Naive thymus-derived CD8-positive, alpha-beta T cell (primary cell): ENCODE measurements around the gene CFAP90. TPM values are rescaled to one million over a fixed set of nuclear protein-coding genes. Genes with fewer than 3 reads are reported as not detected.

Experiments used
- ATAC-seq, 2 donors: fragments of 150-1000 bp; cut with Tn5 transposase in 1 of 2; sonication (Bioruptor Pico), chemical (Tn5 transposase) in 1 of 2; 1 replicate in 1 of 2; 2 replicates in 1 of 2; pipeline ENCODE4 v1.10.0; 2021; ENCODE audit warnings: mild to moderate bottlenecking in 2 of 2, moderate library complexity in 2 of 2
- POLR2A ChIA-PET: fragments of 350-600 bp; sonication (Branson Sonifier 250); formaldehyde crosslinking; loops from one replicate; lab custom pipeline; 2021; ENCODE audit warnings: antibody characterized with exemption; lab: Charles Lee
- DNase-seq, 10 donors: peaks; one replicate each; pipeline versions ENCODE4 v3.0.0 to v3.0.0-alpha.2; 2020 to 2022
- H3K27ac Mint-ChIP-seq, 10 donors: one replicate each; pipeline ENCODE4 v1.8.0; 2020 to 2022; ENCODE audit warnings: mild to moderate bottlenecking in 10 of 10, mixed read lengths in 10 of 10, moderate library complexity in 4 of 10, inconsistent platforms in 1 of 10
- H3K27me3 Mint-ChIP-seq, 5 donors: one replicate each; pipeline ENCODE4 v1.8.0; 2021 to 2022; ENCODE audit warnings: mixed read lengths in 5 of 5
- H3K36me3 Mint-ChIP-seq, 3 donors: one replicate each; pipeline ENCODE4 v1.8.0; 2020 to 2022; ENCODE audit warnings: mixed read lengths in 3 of 3, mild to moderate bottlenecking in 2 of 3, inconsistent platforms in 1 of 3
- H3K4me1 Mint-ChIP-seq, 4 donors: one replicate each; pipeline ENCODE4 v1.8.0; 2021 to 2022; ENCODE audit warnings: mixed read lengths in 4 of 4
- H3K4me3 Mint-ChIP-seq, 10 donors: one replicate each; pipeline ENCODE4 v1.8.0; 2020 to 2022; ENCODE audit warnings: mild to moderate bottlenecking in 10 of 10, mixed read lengths in 10 of 10, moderate library complexity in 6 of 10, inconsistent platforms in 1 of 10
- H3K9me3 Mint-ChIP-seq, 9 donors: one replicate each; pipeline ENCODE4 v1.8.0; 2020 to 2022; ENCODE audit warnings: mixed read lengths in 9 of 9, mild to moderate bottlenecking in 3 of 9, inconsistent platforms in 1 of 9, moderate library complexity in 1 of 9
- polyA plus RNA-seq, 3 donors: library from polyadenylated mRNA; unstranded; fragments of 300-500 nt; fragmentation: Illumina TruSeq; gene quantifications; one replicate each; pipeline ENCODE4 v1.2.3, GENCODE V29; 2021
- total RNA-seq, 8 experiments: library from RNA in 2 of 8; stranded (reverse) in 2 of 8; gene quantifications; one replicate each; pipeline ENCODE4 v1.2.3 and lab custom pipeline; 2021 to 2026

The CFAP90 gene
- total and polyA plus RNA-seq, 5 experiments from 2014 or later: not detected

DNA sequence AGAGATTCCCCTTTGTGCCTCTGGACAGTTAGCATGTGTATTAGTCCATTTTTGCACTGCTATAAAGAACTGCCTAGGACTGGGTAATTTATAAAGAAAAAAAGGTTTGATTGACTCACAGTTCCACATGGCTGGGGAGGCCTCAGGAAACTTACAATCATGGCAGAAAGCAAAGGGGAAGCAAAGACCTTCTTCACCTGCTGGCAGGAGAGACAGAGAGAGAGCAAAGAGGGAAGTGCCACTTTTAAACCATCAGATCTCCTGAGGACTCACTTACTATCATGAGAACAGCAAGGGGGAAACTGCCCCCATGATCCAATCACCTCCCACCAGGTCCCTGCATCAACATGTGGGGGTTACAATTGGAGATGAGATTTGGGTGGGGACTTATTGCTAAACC lies 6.0 kb downstream of the CFAP90 start:
- peaks cover 21 to 83% (median 53%) of the 10 kb centered on the region in 5 donors for H3K27me3 Mint-ChIP-seq
- POLR2A ChIA-PET: no interaction called here

DNA sequence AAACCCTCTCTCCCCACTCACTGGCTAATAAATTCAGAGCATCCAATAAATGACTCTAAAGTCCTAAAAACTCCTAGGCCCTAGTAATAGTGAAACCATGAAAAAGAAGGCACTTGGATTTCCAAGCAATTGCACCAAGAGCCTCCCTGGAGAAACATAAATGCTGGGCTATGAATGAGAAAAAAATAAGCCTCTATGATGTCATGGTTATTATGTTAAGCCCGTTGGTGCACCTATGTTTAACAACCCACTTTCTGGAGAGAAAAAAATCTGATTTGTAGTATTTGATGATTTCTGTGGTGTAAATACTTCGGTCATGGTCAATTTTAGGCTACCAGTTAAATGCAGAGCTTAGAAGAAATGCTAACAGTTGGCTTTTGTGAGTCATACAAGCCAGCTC lies 8.4 kb downstream of the CFAP90 start:
- H3K4me1 Mint-ChIP-seq: peaks cover 0 to 4% (median 0%) of the 10 kb centered on the region in 4 donors
- ATAC-seq: no peak
- POLR2A ChIA-PET: no interaction called here
- no peak overlapping the region for H3K4me3 Mint-ChIP-seq
- H3K27ac Mint-ChIP-seq: no peak overlapping the region
- no peak for DNase-seq
- peaks cover 0 to 3% (median 0%) of the 10 kb centered on the region in 9 donors for H3K9me3 Mint-ChIP-seq
- H3K27me3 Mint-ChIP-seq: peaks cover 16 to 78% (median 47%) of the 10 kb centered on the region in 5 donors
- H3K36me3 Mint-ChIP-seq: no peaks in the 10 kb centered on the region

More for the DNA sequence above, 6.0 kb downstream of the CFAP90 start:
- Mint-ChIP-seq H3K4me1 (peaks cover 0 to 8% (median 6%) of the 10 kb centered on the region in 4 donors), H3K9me3 (peaks cover 0 to 3% (median 0%) of the 10 kb centered on the region in 9 donors), H3K4me3 (no peak overlapping the region), H3K36me3 (no peaks in the 10 kb centered on the region), H3K27ac (no peak overlapping the region)
- ATAC-seq (no peak), DNase-seq (no peak)

DNA sequence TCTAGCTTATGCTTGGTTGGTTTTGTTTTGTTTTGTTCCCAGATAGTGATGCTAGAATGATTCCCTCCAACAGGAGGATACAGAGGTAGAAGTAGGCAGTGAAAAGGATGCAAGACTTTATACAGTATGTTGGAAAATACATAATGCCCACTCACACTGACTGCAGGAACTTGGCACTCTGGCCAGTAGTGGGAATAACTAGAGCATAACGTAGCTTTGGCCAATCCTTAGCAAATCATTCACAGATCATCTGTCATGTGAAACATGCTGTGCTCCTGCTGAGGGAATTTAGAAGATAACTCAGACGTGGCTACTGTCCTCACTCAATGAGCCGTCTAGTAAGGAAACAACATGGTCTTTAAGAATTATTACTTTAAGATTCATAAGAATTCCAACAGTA lies 13.5 kb downstream of the CFAP90 start:
- no peak for DNase-seq
- Mint-ChIP-seq H3K27ac (no peak overlapping the region), H3K27me3 (peaks cover 14 to 33% (median 25%) of the 10 kb centered on the region in 5 donors), H3K36me3 (no peaks in the 10 kb centered on the region), H3K4me1 (no peaks in the 10 kb centered on the region), H3K9me3 (peaks cover 0 to 3% (median 0%) of the 10 kb centered on the region in 9 donors), H3K4me3 (no peak overlapping the region)
- no peak for ATAC-seq
- POLR2A ChIA-PET: no interaction called here

DNA sequence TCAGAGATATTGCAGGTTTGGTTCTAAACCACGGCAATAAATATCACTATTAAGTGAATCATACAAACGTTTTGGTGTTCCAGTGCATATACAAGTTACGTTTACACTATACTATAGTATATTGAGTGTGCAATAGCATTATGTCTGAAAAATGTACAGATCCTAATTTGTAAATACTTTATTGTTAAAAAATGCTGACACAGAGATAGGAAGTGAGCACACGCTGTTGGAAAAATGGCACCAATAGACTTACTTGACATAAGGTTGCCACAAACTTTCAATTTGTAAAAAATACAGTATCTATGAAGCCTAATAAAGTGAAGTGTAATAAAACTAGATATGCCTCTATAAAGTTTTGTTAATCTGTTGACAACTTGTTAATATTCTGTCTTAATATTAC lies 16.0 kb downstream of the CFAP90 start:
- POLR2A ChIA-PET: no interaction called here
- ATAC-seq: no peak
- H3K4me3 Mint-ChIP-seq: no peak overlapping the region
- no peak overlapping the region for H3K27ac Mint-ChIP-seq
- H3K36me3 Mint-ChIP-seq: no peaks in the 10 kb centered on the region
- peaks cover 0 to 2% (median 0%) of the 10 kb centered on the region in 9 donors for H3K9me3 Mint-ChIP-seq
- no peak for DNase-seq
- H3K4me1 Mint-ChIP-seq: no peaks in the 10 kb centered on the region
- peaks cover 3 to 18% (median 13%) of the 10 kb centered on the region in 5 donors for H3K27me3 Mint-ChIP-seq

DNA sequence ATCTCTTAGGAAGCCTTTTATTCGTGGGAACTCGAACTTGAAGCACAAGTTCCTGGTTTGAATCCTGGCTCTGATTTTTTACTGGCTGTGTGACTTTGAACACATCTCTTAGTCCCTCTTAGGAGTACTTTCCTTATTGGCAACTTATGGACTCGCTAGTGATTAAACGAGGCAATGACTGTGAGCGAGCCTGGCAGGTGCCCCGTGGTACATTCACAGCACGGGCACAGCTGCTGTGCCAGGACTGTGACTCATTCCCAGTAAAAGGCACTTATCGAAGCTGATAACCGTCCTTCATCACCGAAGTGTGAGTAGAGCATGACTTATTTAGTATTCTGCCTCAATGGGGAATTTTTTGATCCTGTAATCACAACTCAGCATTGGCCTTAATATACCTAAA lies 22.7 kb downstream of the CFAP90 start:
- DNase-seq (no peak), ATAC-seq (no peak)
- POLR2A ChIA-PET: no interaction called here
- Mint-ChIP-seq H3K4me1 (no peaks in the 10 kb centered on the region), H3K36me3 (no peaks in the 10 kb centered on the region), H3K4me3 (no peak overlapping the region), H3K27me3 (peaks cover 2 to 27% (median 7%) of the 10 kb centered on the region in 5 donors), H3K27ac (peak overlapping the region in 1 of 10 donors; percentile 6), H3K9me3 (no peaks in the 10 kb centered on the region)

DNA sequence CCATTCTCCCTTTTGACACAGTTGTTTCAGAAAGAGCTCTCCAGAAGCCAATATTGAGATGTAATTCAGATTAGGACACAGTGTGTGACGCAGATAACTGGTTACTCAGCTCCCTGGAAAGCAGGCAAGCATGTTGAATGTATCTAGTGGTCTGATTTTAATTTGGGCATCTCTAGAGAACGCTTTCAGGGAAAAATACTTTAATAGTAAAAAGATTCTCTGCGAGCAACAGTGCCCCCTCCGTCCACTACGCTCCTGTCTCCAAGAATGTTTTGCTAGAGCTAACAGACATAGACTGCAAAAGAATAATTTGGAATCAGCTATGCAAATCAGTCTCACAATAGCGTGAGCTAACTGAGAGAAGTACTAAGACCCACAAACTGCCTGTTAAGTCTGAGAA lies 23.3 kb downstream of the CFAP90 start:
- POLR2A ChIA-PET: no interaction called here
- ATAC-seq (no peak), DNase-seq (no peak)
- Mint-ChIP-seq H3K27ac (no peak overlapping the region), H3K9me3 (no peaks in the 10 kb centered on the region), H3K27me3 (peaks cover 2 to 30% (median 10%) of the 10 kb centered on the region in 5 donors), H3K4me3 (no peak overlapping the region), H3K4me1 (no peaks in the 10 kb centered on the region), H3K36me3 (no peaks in the 10 kb centered on the region)

DNA sequence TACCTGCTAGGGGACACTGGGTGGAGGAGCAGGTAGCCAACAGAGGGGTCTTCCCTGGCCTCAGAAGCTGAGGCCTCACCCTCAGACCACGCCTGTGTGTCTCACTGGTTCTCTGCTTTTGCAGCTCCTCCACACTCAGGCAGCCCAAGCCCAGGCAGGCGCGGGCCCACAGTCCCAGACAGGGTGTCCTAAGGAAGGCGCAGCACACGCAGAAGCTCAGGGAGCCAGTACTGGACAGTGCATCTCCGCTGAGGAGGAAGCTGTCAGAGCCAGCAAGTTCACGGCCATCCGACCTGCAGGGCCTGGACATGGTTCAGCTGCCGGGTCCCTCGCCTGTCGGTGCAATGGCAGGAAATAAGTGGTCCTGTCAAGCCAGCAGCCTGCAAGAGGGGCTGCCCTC lies 25.3 kb downstream of the CFAP90 start:
- peaks cover 7 to 30% (median 19%) of the 10 kb centered on the region in 5 donors for H3K27me3 Mint-ChIP-seq
- POLR2A ChIA-PET: no interaction called here
- no peak for ATAC-seq

DNA sequence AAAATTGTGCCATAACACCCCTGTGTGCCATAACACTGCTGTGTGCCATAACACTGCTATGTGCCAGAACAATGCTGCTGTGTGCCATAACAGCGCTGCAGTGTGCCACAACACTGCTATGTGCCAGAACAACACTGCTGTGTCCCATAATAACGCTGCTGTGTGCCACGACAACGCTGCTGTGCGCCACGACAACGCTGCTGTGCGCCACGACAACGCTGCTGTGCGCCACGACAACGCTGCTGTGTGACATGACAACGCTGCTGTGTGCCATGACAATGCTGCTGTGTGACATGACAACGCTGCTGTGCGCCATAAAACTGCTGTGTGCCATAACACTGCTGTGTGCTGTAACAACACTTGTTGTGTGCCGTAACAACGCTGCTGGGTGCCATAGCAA lies 25.9 kb downstream of the CFAP90 start:
- H3K36me3 Mint-ChIP-seq: no peaks in the 10 kb centered on the region
- DNase-seq (no peak), ATAC-seq (no peak)
- H3K9me3 Mint-ChIP-seq: peaks cover 0 to 2% (median 0%) of the 10 kb centered on the region in 9 donors
- H3K27me3 Mint-ChIP-seq: peaks cover 7 to 31% (median 19%) of the 10 kb centered on the region in 5 donors
- POLR2A ChIA-PET: no interaction called here
- H3K4me3 Mint-ChIP-seq: no peak overlapping the region
- H3K4me1 Mint-ChIP-seq: peaks cover 0 to 2% (median 0%) of the 10 kb centered on the region in 4 donors
- no peak overlapping the region for H3K27ac Mint-ChIP-seq

More for the DNA sequence above, 25.3 kb downstream of the CFAP90 start:
- Mint-ChIP-seq H3K9me3 (peaks cover 0 to 2% (median 0%) of the 10 kb centered on the region in 9 donors), H3K27ac (no peak overlapping the region), H3K36me3 (no peaks in the 10 kb centered on the region), H3K4me1 (peaks cover 0 to 2% (median 0%) of the 10 kb centered on the region in 4 donors), H3K4me3 (no peak overlapping the region)
- DNase-seq: no peak

DNA sequence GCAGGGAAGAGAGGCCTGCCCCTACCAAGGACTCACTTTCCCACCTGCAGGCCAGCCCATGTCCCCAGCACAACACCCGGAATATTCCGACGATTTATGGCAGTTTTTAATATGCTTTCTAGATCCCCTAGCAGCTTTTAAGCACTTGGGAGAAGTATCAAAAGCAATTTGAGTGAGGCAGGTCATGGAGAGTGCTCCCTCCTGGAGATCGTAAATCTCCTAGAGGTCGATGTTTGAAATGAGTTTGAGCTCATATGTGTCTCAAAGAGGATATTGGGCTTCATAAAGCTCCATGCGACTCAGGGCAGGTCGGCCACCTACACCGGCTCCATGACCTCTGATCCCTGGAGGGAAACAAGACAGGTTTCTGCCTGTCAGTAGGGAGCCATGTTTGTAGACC lies 27.3 kb downstream of the CFAP90 start:
- Mint-ChIP-seq H3K27me3 (peaks cover 10 to 42% (median 19%) of the 10 kb centered on the region in 5 donors), H3K4me3 (no peak overlapping the region), H3K36me3 (no peaks in the 10 kb centered on the region), H3K27ac (no peak overlapping the region), H3K9me3 (peaks cover 0 to 2% (median 0%) of the 10 kb centered on the region in 9 donors), H3K4me1 (peaks cover 0 to 2% (median 0%) of the 10 kb centered on the region in 4 donors)
- no peak for DNase-seq
- no peak for ATAC-seq
- POLR2A ChIA-PET: no interaction called here

DNA sequence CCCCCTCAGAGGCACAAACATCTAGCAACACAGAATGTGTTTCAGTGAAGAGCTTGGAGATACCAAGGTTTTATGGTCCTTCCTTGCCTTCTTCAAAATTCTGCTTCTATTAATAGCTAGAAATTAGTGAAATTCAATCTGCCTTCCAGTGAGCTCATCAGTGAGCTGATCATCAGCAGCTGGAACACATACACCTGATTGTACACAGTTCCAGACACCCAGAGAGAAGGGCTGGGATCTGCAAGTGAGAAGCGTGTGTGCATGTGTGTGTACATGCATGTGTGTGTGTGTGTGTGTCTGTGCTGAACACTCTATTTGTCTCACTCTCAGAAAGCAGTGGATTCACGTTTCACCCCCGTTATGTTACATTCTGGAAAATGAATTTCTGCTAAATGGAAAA lies 28.5 kb downstream of the CFAP90 start:
- Mint-ChIP-seq H3K27me3 (peaks cover 10 to 42% (median 19%) of the 10 kb centered on the region in 5 donors), H3K36me3 (no peaks in the 10 kb centered on the region), H3K27ac (no peak overlapping the region), H3K4me3 (no peak overlapping the region), H3K4me1 (peaks cover 0 to 2% (median 0%) of the 10 kb centered on the region in 4 donors), H3K9me3 (peaks cover 0 to 2% (median 0%) of the 10 kb centered on the region in 9 donors)
- DNase-seq: no peak
- POLR2A ChIA-PET: no interaction called here
- no peak for ATAC-seq

DNA sequence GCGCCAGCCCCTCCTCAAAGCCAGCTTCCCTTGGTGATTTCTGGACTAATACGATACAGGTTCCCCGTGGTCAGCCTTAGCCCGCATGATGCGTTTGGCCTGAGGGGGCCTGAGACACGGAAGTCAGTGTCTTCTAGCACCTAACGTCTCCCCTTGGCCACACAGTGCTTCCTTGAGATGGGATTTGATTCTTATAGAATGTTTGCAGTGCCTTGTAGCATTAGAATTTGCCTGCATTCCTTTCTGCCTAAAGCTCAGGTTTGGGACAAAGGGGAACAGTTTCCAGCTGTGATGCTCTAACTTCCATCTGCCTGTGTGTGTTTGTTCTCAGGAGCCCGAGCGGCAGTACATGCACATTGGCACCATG lies 34.4 kb downstream of the CFAP90 start:
- Mint-ChIP-seq H3K4me3 (no peak overlapping the region), H3K9me3 (no peaks in the 10 kb centered on the region), H3K27ac (no peak overlapping the region), H3K4me1 (peaks cover 0 to 6% (median 2%) of the 10 kb centered on the region in 4 donors), H3K36me3 (no peaks in the 10 kb centered on the region), H3K27me3 (peaks cover 23 to 72% (median 44%) of the 10 kb centered on the region in 5 donors)
- no peak for DNase-seq
- POLR2A ChIA-PET: no interaction called here
- no peak for ATAC-seq

DNA sequence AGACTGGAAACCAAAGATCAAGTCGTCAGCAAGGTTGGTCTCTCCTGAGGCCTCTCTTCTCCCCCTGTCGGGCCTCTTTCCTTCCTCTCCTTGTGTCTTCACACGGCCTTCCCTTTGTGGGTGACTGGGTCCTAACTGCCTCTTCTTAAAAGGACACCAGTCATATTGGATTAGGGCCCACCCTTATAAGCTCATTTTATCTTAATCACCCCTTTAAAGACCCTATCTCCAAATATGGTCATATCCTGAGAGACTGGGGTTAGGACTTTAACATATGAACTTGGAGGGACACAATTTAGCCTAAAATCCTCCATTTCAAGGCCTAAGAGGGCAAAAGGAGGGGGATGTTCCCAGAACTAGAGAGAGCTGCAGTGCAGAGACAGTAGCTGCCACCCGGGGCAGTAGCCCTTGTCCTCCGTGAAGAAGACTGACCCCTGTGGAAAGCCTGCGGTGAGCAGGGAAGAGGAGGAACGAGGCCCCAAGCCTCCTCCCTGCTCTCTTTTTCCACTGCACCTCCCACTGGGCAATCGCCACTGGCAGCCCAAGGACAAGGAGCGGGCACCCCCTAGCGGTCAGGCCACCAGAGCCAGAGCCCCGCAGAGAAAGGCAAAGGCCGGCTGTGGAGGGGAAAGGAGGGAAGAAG lies 34.9 kb downstream of the CFAP90 start:
- H3K27me3 Mint-ChIP-seq: peaks cover 21 to 70% (median 43%) of the 10 kb centered on the region in 5 donors
- ATAC-seq: peak; percentile 30 to 52
- POLR2A ChIA-PET: no interaction called here
- H3K4me3 Mint-ChIP-seq: no peak overlapping the region
- no peak overlapping the region for H3K27ac Mint-ChIP-seq
- H3K4me1 Mint-ChIP-seq: peaks cover 0 to 6% (median 2%) of the 10 kb centered on the region in 4 donors
- H3K36me3 Mint-ChIP-seq: no peaks in the 10 kb centered on the region
- DNase-seq: peak; percentile 5 to 72 (median 42)
- no peaks in the 10 kb centered on the region for H3K9me3 Mint-ChIP-seq

DNA sequence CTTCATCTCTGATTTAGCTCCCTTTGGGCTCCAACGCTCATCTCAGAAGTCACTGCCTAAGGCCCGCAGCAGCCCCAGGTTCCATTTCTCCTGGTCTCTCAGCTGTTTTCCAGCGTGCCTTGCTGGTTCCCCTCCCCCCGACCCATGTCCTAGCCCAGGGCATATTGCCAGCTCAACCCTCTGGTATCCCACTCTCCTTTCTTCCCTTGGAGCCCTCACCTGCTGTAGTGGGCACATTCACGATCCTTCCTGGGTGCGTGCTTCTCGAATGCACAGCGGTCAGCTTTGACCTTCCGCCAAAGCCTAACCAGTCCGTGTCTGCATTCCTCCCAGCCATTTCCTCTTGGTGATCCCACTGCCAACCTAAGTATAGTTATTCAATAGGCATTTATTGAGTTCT lies 36.1 kb downstream of the CFAP90 start:
- H3K27me3 Mint-ChIP-seq: peaks cover 23 to 73% (median 52%) of the 10 kb centered on the region in 5 donors
- no peak overlapping the region for H3K4me3 Mint-ChIP-seq
- no peak for ATAC-seq
- H3K27ac Mint-ChIP-seq: peak overlapping the region in 1 of 10 donors; percentile 11
- DNase-seq: no peak
- H3K4me1 Mint-ChIP-seq: peaks cover 0 to 6% (median 2%) of the 10 kb centered on the region in 4 donors
- H3K9me3 Mint-ChIP-seq: no peaks in the 10 kb centered on the region
- POLR2A ChIA-PET: no interaction called here
- H3K36me3 Mint-ChIP-seq: no peaks in the 10 kb centered on the region
